BLaER1 (cell line): ENCODE data around the gene RSPRY1.

Experiments
- H3K27ac ChIP-seq: shearing (Covaris generic); formaldehyde crosslinking; 2 replicates; pipeline ENCODE4 v1.8.1; 2022
- H3K27me3 ChIP-seq: shearing (Covaris generic); formaldehyde crosslinking; 2 replicates; pipeline ENCODE4 v1.8.1; 2022
- H3K36me3 ChIP-seq: shearing (Covaris generic); formaldehyde crosslinking; 2 replicates; pipeline ENCODE4 v1.8.1; 2022
- H3K4me1 ChIP-seq: shearing (Covaris generic); formaldehyde crosslinking; 2 replicates; pipeline ENCODE4 v1.8.1; 2022
- H3K4me2 ChIP-seq: shearing (Covaris generic); formaldehyde crosslinking; 2 replicates; pipeline ENCODE4 v1.8.1; 2022
- H3K4me3 ChIP-seq: shearing (Covaris generic); formaldehyde crosslinking; 2 replicates; pipeline ENCODE4 v1.8.1; 2022
- H3K9ac ChIP-seq: shearing (Covaris generic); formaldehyde crosslinking; 2 replicates; pipeline ENCODE4 v1.8.1; 2022
- H3K9me3 ChIP-seq: shearing (Covaris generic); formaldehyde crosslinking; 2 replicates; pipeline ENCODE4 v1.8.1; 2022
- H4K20me1 ChIP-seq: shearing (Covaris generic); formaldehyde crosslinking; 2 replicates; pipeline ENCODE4 v1.8.1; 2022
- Cebpa-rat ChIP-seq: shearing (Covaris generic); IDR thresholded peaks from 2 replicates; pipeline ENCODE4 v1.8.1; 2022

RSPRY1 gene

DNA sequence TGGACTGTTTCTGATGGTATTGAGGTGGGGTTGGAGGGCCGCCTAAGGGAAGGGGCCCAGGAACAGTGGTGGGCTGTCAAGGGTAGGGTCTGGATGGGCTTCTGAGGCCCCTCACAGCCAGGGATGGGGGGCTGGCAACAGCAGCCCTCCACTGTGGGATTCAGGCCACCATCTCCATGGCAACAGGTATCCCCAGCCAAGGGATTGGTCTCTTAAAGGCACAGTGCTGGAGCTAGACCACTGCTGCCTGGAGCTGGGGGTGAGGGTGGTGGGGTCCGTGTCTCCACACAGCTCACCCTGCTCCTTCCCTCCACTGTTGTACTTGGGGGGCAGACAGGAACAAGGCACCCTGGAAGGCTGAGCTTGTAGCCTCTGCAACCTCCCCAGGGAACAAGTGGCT lies 42.1 kb upstream of the RSPRY1 start:
- peaks cover 100% of the 10 kb centered on the region for H3K4me1 ChIP-seq
- no peaks in the 10 kb centered on the region for H3K9me3 ChIP-seq
- no peak overlapping the region for H3K4me3 ChIP-seq

DNA sequence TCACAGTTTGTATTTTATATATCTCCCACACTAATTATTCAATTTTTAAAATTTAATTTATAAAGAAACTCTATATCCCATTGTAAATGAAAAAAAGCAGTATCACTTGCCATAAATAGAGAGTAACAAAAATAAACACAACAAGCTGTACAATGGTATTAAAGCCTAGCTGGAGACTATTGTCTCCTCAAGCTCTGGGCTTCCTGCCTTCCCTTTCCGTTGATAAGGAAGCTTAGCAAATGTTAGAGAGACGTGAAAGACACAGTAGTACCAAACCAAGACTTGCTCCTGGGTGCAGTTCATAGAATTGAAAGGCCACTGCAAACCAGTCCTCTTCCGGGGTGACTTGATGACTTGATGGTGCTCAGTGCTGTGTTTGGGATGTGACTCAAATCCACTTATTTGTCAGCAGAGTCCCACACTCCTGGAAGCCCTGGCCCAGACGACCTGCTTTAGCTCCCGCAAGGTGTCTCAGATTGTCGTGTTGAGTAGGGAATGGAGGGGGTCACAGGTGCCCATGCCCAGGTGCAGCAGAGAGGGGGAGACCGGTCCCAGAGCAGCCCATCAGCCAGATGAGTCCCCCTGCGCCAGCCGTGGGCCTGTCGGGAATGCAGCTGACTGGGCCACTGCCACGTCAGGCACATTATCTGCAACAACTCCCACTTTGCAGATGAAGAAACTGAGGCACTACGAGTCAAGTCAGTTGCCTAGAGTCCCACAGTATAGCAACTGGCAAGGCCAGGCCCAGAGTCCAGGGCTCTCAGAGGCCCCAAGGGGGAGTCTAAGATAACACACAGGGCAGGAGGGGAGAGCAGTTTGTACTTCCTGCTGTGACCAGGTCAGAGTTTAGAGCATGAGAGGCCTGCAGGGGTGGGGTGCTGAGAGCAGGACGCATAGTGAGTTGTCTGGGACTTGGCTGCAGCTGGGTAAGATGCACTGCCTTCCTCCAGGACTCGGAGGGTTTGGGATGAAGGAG lies 40.8 kb upstream of the RSPRY1 start:
- no peak for TF ChIP-seq Cebpa-rat
- Histone ChIP-seq H3K36me3 (peaks cover 29% of the 10 kb centered on the region), H3K9ac (peak overlapping the region; percentile 71; the same call in 1 of the 2 replicates)

More for the DNA sequence above, 42.1 kb upstream of the RSPRY1 start:
- peak overlapping the region; percentile 91 for H3K27ac ChIP-seq
- H4K20me1 ChIP-seq = no peaks in the 10 kb centered on the region
- H3K9ac ChIP-seq = peak overlapping the region; percentile 60; the same call in 1 of the 2 replicates
- TF ChIP-seq Cebpa-rat = no peak
- no peaks in the 10 kb centered on the region for H3K27me3 ChIP-seq
- H3K4me2 ChIP-seq = peak overlapping the region; percentile 73
- peaks cover 19% of the 10 kb centered on the region for H3K36me3 ChIP-seq

GRCh38 chr16:57146040-57146647 lies 40.0 kb upstream of the RSPRY1 start:
- Histone ChIP-seq H3K4me1 (peaks cover 100% of the 10 kb centered on the region), H3K4me3 (no peak overlapping the region), H3K9ac (peak overlapping the region; percentile 71; the same call in 1 of the 2 replicates), H3K36me3 (peaks cover 29% of the 10 kb centered on the region), H3K4me2 (peak overlapping the region; percentile 73), H3K9me3 (no peaks in the 10 kb centered on the region), H3K27ac (peak overlapping the region; percentile 91), H4K20me1 (no peaks in the 10 kb centered on the region), H3K27me3 (no peaks in the 10 kb centered on the region)
- TF ChIP-seq Cebpa-rat = no peak

More for the DNA sequence above, 40.8 kb upstream of the RSPRY1 start:
- Histone ChIP-seq H3K4me1 (peaks cover 100% of the 10 kb centered on the region), H4K20me1 (no peaks in the 10 kb centered on the region), H3K27ac (peak overlapping the region; percentile 91), H3K9me3 (no peaks in the 10 kb centered on the region), H3K4me3 (no peak overlapping the region), H3K4me2 (peak overlapping the region; percentile 73), H3K27me3 (no peaks in the 10 kb centered on the region)

GRCh38 chr16:57146735-57147134 lies 39.4 kb upstream of the RSPRY1 start:
- Histone ChIP-seq H3K9ac (peak overlapping the region; percentile 71), H3K4me2 (peak overlapping the region; percentile 73), H3K27ac (peak overlapping the region; percentile 91)

DNA sequence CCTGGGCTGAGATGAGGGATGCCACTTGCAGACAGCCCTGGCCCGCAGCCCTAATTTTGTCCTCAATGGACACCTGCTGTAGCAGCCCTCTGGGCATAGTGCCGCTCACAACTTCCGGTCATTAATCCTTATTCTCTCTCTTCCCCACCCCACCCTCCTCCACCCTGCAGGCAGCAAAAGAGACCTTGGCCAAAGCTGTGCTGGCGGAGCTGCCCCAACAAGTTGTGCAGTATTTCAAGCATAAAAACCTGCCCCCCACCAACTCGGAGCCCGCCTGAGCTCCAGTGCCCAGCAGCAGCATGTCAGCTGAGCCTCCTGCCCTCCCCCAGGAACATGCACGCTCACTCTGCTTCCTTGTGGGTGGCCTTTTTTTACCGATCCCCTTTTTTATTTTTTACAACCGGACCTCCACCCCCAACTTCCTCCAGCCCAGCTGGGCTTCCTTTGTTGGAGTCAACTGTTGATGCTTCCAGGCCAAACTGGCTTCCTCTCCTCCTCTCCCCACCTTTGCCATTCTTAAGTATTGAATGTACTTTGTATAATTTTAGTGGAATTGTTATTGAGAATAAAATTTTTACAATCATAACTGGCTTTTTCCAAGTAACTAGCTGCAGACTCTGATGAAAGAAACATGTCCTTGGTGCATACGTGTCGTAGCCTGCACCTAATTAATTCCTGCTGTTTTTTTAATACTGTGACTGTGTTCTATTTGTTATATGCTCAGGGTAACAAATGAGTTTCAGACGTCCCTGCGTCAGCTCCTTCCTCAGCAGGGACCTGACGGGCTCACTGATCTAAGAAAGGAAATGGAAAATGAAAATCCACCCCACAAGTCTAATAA lies 38.5 kb upstream of the RSPRY1 start:
- no peaks in the 10 kb centered on the region for H3K9me3 ChIP-seq
- peaks cover 32% of the 10 kb centered on the region for H3K36me3 ChIP-seq
- no peaks in the 10 kb centered on the region for H4K20me1 ChIP-seq
- H3K27ac ChIP-seq = peak overlapping the region; percentile 91
- H3K27me3 ChIP-seq = no peaks in the 10 kb centered on the region
- H3K4me3 ChIP-seq = peak overlapping the region; percentile 45
- peak overlapping the region; percentile 73 for H3K4me2 ChIP-seq
- TF ChIP-seq Cebpa-rat = no peak
- peak overlapping the region; percentile 71 for H3K9ac ChIP-seq
- H3K4me1 ChIP-seq = peaks cover 100% of the 10 kb centered on the region

More at GRCh38 chr16:57146735-57147134, 39.4 kb upstream of the RSPRY1 start:
- no peak for TF ChIP-seq Cebpa-rat
- no peaks in the 10 kb centered on the region for H3K9me3 ChIP-seq
- H4K20me1 ChIP-seq = no peaks in the 10 kb centered on the region
- no peaks in the 10 kb centered on the region for H3K27me3 ChIP-seq
- H3K36me3 ChIP-seq = peaks cover 29% of the 10 kb centered on the region
- peaks cover 100% of the 10 kb centered on the region for H3K4me1 ChIP-seq
- H3K4me3 ChIP-seq = peak overlapping the region; percentile 45; the same call in 1 of the 2 replicates

- H3K36me3 ChIP-seq = peaks cover 37% of the 10 kb centered on the region
- peaks cover 100% of the 10 kb centered on the region for H3K4me1 ChIP-seq
- peak overlapping the region; percentile 71 for H3K9ac ChIP-seq
- peak overlapping the region; percentile 73 for H3K4me2 ChIP-seq
- H4K20me1 ChIP-seq = no peaks in the 10 kb centered on the region
- H3K27ac ChIP-seq = peak overlapping the region; percentile 91
- no peak overlapping the region; the same call in 1 of the 2 replicates for H3K4me3 ChIP-seq
- H3K27me3 ChIP-seq = no peaks in the 10 kb centered on the region
- no peaks in the 10 kb centered on the region for H3K9me3 ChIP-seq
- TF ChIP-seq Cebpa-rat = no peak
These were observed 37.6 kb upstream of the RSPRY1 start for GRCh38 chr16:57148481-57148880.

GRCh38 chr16:57149391-57149790 lies 36.7 kb upstream of the RSPRY1 start:
- Histone ChIP-seq H3K27ac (peak overlapping the region; percentile 91), H3K9ac (peak overlapping the region; percentile 71; the same call in 1 of the 2 replicates), H3K4me3 (no peak overlapping the region), H3K27me3 (no peaks in the 10 kb centered on the region), H3K9me3 (no peaks in the 10 kb centered on the region), H3K4me1 (peaks cover 95% of the 10 kb centered on the region), H3K4me2 (peak overlapping the region; percentile 73), H4K20me1 (no peaks in the 10 kb centered on the region), H3K36me3 (peaks cover 44% of the 10 kb centered on the region)
- no peak for TF ChIP-seq Cebpa-rat

DNA sequence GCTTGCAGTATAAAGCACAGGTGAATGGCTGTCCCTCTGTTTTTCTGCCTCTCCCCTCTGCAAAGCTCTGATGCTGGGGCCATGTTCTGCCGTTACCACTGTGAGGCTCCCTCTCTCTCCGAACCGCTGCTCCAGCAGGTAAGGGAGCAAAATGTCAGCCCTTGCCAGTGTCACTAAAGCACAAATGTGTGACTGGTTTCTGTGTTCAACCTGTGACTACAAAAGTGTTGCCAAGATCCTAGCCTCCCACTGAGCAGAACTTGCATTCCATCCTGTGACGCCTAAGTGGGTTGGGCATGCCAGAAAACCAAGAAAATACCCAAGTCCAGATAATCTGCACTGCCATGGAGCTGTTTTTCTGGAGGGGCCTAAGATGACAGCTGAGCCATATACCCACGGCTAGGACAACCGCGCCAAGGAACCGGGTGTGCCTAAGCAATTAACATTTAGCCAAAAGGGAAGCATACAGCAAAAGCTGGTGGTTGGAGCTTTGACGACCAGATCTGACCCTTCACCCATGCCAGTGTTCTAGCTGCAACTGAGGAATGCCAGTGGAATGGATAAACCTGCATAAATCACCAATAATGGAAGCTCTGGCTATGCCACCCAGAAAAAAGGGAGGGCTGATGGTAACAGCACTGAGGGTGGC lies 35.3 kb upstream of the RSPRY1 start:
- Histone ChIP-seq H3K27me3 (no peaks in the 10 kb centered on the region), H4K20me1 (no peaks in the 10 kb centered on the region), H3K9ac (peak overlapping the region; percentile 62; the same call in 1 of the 2 replicates), H3K9me3 (no peaks in the 10 kb centered on the region), H3K4me3 (no peak overlapping the region; the same call in 1 of the 2 replicates), H3K4me2 (peak overlapping the region; percentile 73), H3K36me3 (peaks cover 56% of the 10 kb centered on the region), H3K4me1 (peaks cover 81% of the 10 kb centered on the region), H3K27ac (peak overlapping the region; percentile 91)
- TF ChIP-seq Cebpa-rat = no peak
